HCT116 (cell line): ENCODE measurements around the gene ACOT7.

ENCODE experiments used
- ELF1 ChIP-seq: IDR thresholded peaks from 2 replicates; pipeline ENCODE4 v1.6.1; 2012; ENCODE audit warnings: low read depth, borderline replicate concordance
- POLR2A ChIP-seq: IDR thresholded peaks from 2 replicates; pipeline ENCODE4 v1.7.0; 2011; ENCODE audit warnings: borderline replicate concordance; ENCODE audit not compliant: insufficient read depth, insufficient read length; ENCODE audit errors: extremely low read depth
- ZBTB33 ChIP-seq: IDR thresholded peaks from 2 replicates; pipeline ENCODE4 v1.6.1; 2011; ENCODE audit warnings: mild to moderate bottlenecking, low read length, moderate library complexity; ENCODE audit not compliant: insufficient replicate concordance; ENCODE audit errors: extremely low read depth
- TF ChIP-seq, protein P1 (sequence below), 3 experiments: fragments of 200-600 bp in 1 of 3; sonication (generic) in 1 of 3; IDR thresholded peaks in 2 of 3; conservative IDR thresholded peaks in 1 of 3; 2 replicates each; pipeline ENCODE4 v1.5.1; 2012 to 2017; ENCODE audit warnings: low read depth in 2 of 3, low read length in 2 of 3, antibody characterized with exemption in 1 of 3, borderline replicate concordance in 1 of 3, control low read depth in 1 of 3, mild to moderate bottlenecking in 1 of 3, mixed read lengths in 1 of 3, mixed run types in 1 of 3, moderate library complexity in 1 of 3; ENCODE audit not compliant: insufficient read depth in 1 of 3

- TF ChIP-seq ELF1 (no peak), ZBTB33 (no peak), POLR2A (no peak)
- TF ChIP-seq, protein P1, sequence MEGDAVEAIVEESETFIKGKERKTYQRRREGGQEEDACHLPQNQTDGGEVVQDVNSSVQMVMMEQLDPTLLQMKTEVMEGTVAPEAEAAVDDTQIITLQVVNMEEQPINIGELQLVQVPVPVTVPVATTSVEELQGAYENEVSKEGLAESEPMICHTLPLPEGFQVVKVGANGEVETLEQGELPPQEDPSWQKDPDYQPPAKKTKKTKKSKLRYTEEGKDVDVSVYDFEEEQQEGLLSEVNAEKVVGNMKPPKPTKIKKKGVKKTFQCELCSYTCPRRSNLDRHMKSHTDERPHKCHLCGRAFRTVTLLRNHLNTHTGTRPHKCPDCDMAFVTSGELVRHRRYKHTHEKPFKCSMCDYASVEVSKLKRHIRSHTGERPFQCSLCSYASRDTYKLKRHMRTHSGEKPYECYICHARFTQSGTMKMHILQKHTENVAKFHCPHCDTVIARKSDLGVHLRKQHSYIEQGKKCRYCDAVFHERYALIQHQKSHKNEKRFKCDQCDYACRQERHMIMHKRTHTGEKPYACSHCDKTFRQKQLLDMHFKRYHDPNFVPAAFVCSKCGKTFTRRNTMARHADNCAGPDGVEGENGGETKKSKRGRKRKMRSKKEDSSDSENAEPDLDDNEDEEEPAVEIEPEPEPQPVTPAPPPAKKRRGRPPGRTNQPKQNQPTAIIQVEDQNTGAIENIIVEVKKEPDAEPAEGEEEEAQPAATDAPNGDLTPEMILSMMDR (IDR thresholded peaks at IDR 0.05 in 2 of 3, conservative IDR thresholded peaks at IDR 0.05 in 1 of 3; ENCODE audit: borderline replicate concordance in 1 of 3, insufficient read depth in 1 of 3, low read depth in 2 of 3, low read length in 2 of 3), result no peak
Observed at GRCh38 chr1:6365047-6365446, 28.5 kb downstream of the ACOT7 start.
